GM12891 (cell line): ENCODE measurements around the gene CHD9NB.

Source experiments
- POLR2A ChIP-seq: IDR thresholded peaks from 2 replicates; pipeline ENCODE4 v1.6.1; 2011; ENCODE audit warnings: low read depth, low read length, control low read depth
- POLR2AphosphoS5 ChIP-seq: IDR thresholded peaks from 2 replicates; pipeline ENCODE4 v1.6.1; 2011; ENCODE audit warnings: low read depth, low read length, control low read depth
- TAF1 ChIP-seq: IDR thresholded peaks from 2 replicates; pipeline ENCODE4 v1.6.1; 2011; ENCODE audit warnings: low read depth, low read length, control low read depth

GRCh38 chr16:53048139-53048915 lies 4.4 kb downstream of the CHD9NB start:
- no peak for TF ChIP-seq POLR2AphosphoS5
- no peak for TF ChIP-seq POLR2A
- TF ChIP-seq TAF1, result no peak
